Measurements from ENCODE around the gene WBP2. TPM values are rescaled to one million over a fixed set of nuclear protein-coding genes. Genes with fewer than 3 reads are reported as not detected.
A peak's percentile ranks its signal among the peaks of the same experiment; 100 is the strongest.

Gene WBP2
- total RNA-seq, 2 experiments from 2014 or later = 107 TPM

DNA sequence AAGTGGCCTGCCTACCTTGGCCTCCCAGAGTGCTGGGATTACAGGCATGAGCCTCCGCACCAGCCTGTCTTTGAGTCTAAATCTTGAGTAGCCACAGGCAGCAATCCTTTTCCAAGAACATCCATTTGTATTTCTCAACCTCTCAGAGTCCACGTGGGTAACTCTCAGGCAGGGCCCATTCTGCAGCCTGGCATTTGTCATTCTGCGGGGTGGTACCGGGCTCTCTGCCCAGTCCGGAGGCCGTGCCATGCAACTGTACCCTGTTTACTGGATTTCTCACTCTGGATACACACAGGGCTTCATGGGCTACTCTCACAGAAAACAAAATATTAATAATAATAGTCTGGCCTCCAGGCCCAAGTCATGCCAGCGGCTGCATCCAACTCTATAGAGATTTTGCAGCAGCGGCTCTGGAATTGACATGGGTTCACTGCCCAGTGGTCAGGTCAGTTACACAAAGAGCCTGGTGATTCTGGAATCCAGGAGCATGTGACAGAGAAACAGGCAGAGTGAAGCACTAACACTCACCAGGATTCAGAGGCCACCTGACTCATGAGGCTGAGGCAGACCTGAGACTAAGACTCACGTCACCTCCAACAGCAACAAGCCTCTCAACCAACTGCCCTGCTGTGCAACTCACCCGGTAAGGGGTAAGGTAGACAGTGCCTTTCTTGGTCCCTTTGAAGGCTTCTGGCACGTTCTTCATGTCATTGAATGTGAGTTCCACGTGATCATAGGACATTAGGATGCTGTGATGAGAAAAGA is 4.0 kb downstream of the WBP2 start:
- Mint-ChIP-seq H3K27ac (no peak overlapping the region), H3K4me1 (peaks cover 11% of the 10 kb centered on the region), H3K27me3 (no peaks in the 10 kb centered on the region), H3K4me3 (no peak overlapping the region), H3K9me3 (no peaks in the 10 kb centered on the region), H3K36me3 (peaks cover 6% of the 10 kb centered on the region)
- no peak for ATAC-seq (ENCODE audit: low read depth)
- POLR2A ChIA-PET = interaction anchor here (0.7 to 9.0 kb wide), 5 partner anchors 6 to 87 kb away, joined by 3 to 126 read pairs (median 7); partner anchors contain the start of gene UNC13D
- no peak for DNase-seq

DNA sequence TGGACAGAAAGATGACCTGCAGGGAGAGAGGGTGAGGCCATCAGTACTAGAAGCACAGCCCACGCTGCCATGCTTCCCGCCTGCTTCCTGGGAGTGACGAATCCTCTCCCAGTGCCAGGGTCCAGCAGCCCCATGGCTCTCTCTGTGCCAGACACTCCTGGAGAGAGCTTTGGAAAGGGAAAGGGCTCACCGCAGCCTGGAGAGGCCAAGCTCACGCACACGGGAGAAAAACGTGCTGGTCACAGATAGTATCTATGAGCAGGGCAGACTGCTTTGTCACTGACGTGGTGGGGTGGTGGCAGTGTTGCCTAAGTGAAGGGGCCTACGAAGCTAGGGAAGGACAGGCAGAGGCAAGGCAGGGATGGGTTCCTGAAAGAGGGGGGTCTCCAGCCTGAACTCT is 5.4 kb downstream of the WBP2 start:
- ATAC-seq (ENCODE audit: low read depth) (no peak), DNase-seq (no peak)
- Mint-ChIP-seq H3K9me3 (no peaks in the 10 kb centered on the region), H3K4me1 (peaks cover 15% of the 10 kb centered on the region), H3K4me3 (no peak overlapping the region), H3K27ac (no peak overlapping the region), H3K36me3 (peaks cover 6% of the 10 kb centered on the region), H3K27me3 (no peaks in the 10 kb centered on the region)
- POLR2A ChIA-PET = interaction anchor here (1.0 to 8.7 kb wide), 5 partner anchors 15 to 73 kb away, joined by 3 to 126 read pairs (median 4); a partner anchor contains a TSS

DNA sequence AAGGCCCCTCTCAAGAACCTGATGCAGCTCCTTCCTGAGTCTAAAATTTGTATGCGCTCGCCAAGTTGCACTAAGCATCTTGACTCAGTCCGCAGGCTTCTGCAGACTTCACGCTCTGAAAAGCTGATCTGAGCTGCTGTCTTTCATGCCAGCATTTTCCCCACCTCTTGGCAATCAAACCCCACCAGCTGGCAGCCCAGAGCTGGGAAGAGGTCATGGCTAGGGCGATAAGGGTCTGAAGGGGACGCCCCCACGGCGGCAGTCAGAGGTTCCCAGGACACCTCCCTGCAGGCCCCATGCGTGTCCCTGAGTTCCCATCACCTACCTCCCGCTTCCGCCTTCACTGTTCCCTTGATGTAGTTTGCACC is 5.9 kb downstream of the WBP2 start:
- peaks cover 14% of the 10 kb centered on the region for H3K4me1 Mint-ChIP-seq
- ATAC-seq (ENCODE audit: low read depth) (no peak), DNase-seq (no peak)
- POLR2A ChIA-PET = interaction anchor here (1.0 to 8.7 kb wide), 3 partner anchors 16 to 72 kb away, joined by 3 to 126 read pairs (median 4); a partner anchor contains a TSS
- H3K36me3 Mint-ChIP-seq = peaks cover 6% of the 10 kb centered on the region
- no peaks in the 10 kb centered on the region for H3K27me3 Mint-ChIP-seq
- no peak overlapping the region for H3K27ac Mint-ChIP-seq
- no peaks in the 10 kb centered on the region for H3K9me3 Mint-ChIP-seq
- H3K4me3 Mint-ChIP-seq = no peak overlapping the region

DNA sequence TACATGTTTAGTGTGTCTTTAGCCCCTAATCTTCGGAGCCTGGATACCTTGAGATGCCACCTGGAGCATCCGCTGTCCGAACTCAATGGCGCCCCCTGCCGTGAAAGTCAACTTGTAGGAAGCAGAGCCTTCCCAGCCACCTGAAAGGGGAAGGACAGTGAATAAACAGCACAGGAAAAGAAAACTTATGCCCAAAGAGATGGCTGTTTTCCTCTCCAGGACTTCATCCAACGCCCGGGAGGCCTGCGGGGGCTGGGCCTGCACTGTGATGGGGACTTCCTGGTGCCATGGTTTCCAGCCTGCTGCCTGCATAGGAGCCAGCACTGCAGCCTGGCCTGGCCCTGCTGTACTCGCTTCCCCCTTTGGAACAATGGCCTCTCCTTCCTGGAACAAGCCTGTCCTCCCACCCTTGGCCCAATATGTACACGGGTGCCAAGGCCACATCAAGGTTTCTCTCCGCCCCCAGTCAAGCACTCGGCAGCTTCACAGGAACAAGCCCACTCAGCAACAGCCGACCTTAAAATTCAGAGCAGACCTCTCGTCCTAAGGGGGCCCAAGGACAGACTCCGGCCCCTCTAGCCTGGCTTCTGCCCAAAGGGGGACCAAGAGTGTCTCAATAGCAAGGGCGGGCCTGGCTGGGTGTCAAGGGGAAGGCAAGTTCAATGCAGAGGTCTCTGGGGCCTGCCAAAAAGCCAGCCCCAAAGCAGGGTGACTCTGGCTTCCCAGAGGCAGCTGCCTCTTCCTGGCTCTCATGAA is 6.4 kb downstream of the WBP2 start:
- peaks cover 6% of the 10 kb centered on the region for H3K36me3 Mint-ChIP-seq
- peaks cover 11% of the 10 kb centered on the region for H3K4me1 Mint-ChIP-seq
- H3K4me3 Mint-ChIP-seq = no peak overlapping the region
- H3K27me3 Mint-ChIP-seq = no peaks in the 10 kb centered on the region
- ATAC-seq (ENCODE audit: low read depth) (no peak), DNase-seq (peak; percentile 85)
- POLR2A ChIA-PET = interaction anchor here (0.9 to 8.7 kb wide), 7 partner anchors 16 to 95 kb away, joined by 3 to 126 read pairs (median 4); a partner anchor contains a TSS
- H3K27ac Mint-ChIP-seq = peak overlapping the region; percentile 46
- H3K9me3 Mint-ChIP-seq = no peaks in the 10 kb centered on the region

DNA sequence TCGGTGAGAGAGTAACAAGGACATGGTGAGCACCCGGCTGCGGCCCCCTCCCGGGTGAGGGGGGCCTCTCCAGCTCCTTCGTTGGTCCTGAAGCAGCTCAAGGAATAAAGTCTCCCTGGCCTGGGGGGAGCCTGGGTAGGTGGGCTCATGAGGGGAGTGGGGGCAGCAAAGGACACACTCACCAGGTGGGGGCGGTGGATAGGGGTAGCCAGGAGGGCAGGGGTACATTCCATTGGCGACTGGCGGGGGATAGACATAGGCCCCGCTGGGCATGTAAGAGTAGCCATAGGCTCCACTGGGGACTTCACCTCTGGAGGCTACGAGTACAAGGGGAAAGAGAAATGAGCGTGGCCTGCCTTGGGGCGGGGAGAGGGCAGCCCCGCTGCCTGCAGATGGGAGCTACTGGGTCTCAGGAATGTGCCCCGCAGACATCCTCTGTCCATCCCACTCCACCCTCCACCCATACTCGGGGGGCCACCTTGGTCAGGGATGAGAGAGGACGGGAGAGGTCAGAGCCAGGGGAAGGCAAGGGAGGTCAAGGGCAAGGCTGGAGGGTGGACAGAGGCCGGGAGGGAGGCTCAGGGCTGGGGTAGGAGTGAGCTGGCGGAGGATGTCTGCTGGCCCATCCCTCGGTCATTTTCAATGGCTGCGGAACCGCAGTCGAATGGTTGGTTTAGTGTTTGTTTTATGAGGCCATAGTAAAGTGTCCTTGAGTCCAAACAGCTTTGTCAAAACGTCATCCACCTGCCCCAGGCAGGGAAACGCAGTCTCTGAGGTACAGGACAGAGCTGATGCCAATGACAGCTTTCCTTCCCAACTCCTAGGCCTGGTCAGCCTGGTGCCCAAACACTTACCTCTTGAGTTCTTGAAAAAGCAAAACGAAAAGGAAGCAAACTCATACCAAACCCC is 7.3 kb downstream of the WBP2 start:
- Mint-ChIP-seq H3K4me3 (no peak overlapping the region), H3K27me3 (no peaks in the 10 kb centered on the region), H3K9me3 (no peaks in the 10 kb centered on the region), H3K4me1 (peaks cover 11% of the 10 kb centered on the region), H3K36me3 (peaks cover 9% of the 10 kb centered on the region), H3K27ac (peak overlapping the region; percentile 46)
- no peak for DNase-seq
- ATAC-seq (ENCODE audit: low read depth) = no peak
- POLR2A ChIA-PET = interaction anchor here (0.9 to 8.7 kb wide), 5 partner anchors 15 to 94 kb away, joined by 3 to 126 read pairs (median 5); a partner anchor contains a TSS

DNA sequence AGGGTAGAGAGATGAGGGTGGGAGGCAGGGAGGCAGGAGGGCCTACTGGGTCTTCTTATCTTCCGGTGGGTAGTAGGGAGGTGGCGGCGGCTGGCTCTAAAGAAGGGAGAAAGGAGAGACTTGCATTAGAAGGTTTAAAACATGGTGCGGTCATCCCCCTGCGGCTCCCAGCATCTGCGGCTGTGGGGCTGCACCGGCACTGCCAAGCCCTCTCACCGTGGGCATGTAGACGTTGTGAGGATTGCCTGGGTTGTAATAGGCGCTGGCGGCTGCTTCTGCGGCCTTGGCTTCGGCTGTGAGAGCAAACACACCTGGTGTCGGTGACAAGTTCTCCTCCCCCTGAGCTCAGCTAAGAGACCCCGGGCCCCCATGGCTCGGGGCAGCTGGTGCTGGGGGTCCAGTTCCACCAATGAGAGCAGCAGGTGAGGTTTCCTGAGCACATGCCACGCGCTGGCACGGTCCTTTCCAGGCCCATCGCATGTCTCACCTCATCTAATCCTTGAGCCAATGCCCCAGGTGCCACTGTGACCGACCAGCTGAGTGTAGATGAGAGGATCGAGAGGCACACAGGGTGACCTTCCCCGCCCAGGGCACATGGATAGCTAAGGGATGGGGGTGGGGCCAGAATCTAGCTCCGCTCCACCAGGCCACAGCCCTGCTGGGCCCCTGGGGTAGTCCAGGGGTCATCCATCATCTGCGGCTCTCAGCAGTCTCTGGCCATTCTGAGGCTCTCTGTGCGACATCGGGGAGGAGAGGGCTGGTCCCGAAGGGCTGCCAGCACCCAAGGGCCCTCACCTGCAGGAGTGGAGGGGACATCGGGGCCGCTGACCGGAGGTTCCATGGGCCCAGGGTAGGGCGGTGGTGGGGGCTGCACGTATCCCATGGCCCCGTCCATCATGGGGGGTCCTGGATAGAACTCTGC is 8.2 kb downstream of the WBP2 start:
- no peak for ATAC-seq (ENCODE audit: low read depth)
- H3K4me3 Mint-ChIP-seq = no peak overlapping the region

DNA sequence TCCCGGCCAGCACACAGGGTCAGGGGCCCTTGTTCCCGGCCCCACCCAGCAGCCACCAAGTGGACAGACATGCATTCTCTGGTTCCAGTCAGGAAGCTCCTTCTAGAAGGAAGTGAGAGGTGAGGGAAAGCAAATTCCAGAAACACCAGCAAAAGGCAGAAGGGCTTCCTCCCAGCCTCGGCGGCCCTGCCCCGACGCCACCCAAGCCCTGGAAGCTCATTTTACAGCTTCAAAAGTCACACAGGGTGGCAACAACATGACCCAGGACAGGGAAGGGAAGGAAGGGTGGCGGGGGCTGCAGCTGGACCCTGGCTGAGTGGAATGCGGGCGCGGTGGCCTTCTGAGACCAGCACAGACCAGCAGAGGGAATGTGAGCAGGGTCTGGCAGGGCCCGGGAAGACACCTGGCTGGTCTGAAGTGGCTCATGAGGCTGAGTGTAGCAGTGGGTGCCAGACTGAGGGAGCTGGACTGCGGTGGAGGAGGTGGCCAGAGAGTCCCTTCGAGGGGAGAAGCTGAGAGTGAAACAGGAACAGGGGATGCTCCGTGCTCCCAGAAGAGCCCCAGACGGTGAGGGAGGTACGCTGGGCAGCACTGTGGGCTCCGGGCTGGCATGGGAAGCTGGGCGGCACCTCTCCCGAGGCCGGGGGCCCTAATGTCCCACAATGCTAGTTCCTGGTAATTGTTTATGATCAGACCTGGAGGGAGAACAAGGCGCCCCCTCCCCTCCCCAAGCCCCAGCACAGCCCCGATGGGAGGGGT is 9.0 kb downstream of the WBP2 start:
- Mint-ChIP-seq H3K4me3 (peak overlapping the region; percentile 51), H3K36me3 (peaks cover 11% of the 10 kb centered on the region), H3K27ac (peak overlapping the region; percentile 83)

More for the DNA sequence above, 8.2 kb downstream of the WBP2 start:
- DNase-seq = no peak
- peaks cover 11% of the 10 kb centered on the region for H3K36me3 Mint-ChIP-seq
- H3K27ac Mint-ChIP-seq = peak overlapping the region; percentile 25
- POLR2A ChIA-PET = interaction anchor here (1.5 to 8.7 kb wide), 4 partner anchors 9 to 93 kb away, joined by 5 to 126 read pairs (median 54); partner anchors contain the start of gene WBP2
- no peaks in the 10 kb centered on the region for H3K27me3 Mint-ChIP-seq
- no peaks in the 10 kb centered on the region for H3K9me3 Mint-ChIP-seq
- H3K4me1 Mint-ChIP-seq = peaks cover 13% of the 10 kb centered on the region

DNA sequence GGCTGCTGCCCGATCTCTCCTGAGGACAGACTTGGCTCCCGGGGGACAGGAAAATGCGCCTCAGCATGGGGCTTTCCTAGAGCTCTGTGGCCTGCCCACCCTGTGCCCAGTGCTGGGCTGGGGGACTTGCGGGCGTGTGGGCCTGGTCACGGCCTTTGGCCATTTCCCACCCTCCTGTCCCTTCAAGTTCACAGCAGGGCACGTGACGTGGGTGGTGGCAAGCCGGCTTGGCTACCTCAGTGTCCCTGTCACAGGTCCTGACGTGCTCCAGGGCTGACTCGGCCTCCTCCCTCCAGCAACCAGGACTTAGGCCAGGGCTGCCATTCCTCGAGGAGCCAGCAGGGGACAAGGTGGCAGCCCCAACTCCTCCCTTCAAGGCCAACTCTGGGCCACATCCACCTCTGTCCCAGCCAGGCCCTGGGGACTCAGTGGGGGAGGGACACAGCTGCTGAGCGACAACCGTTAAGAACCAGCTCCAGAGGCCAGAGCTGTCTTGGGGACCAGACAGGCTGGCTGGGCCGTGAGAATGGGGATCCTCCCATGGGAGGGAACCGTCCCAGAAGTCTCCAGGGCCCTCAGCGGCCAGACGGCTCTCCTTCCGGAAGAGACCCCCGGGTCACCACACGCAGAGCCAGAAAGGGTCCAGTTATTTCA is 9.9 kb downstream of the WBP2 start:
- H3K4me1 Mint-ChIP-seq = peaks cover 14% of the 10 kb centered on the region
- ATAC-seq (ENCODE audit: low read depth) = peak; percentile 36
- H3K9me3 Mint-ChIP-seq = no peaks in the 10 kb centered on the region
- peak; percentile 71 for DNase-seq
- POLR2A ChIA-PET = interaction anchor here (0.7 to 8.7 kb wide), 12 partner anchors 11 to 92 kb away, joined by 3 to 126 read pairs (median 14); partner anchors contain the start of genes MRPL38, TRIM47, TRIM65 and UNK
- peaks cover 11% of the 10 kb centered on the region for H3K36me3 Mint-ChIP-seq
- H3K27ac Mint-ChIP-seq = peak overlapping the region; percentile 75
- peak overlapping the region; percentile 44 for H3K4me3 Mint-ChIP-seq
- no peaks in the 10 kb centered on the region for H3K27me3 Mint-ChIP-seq

More for the DNA sequence above, 9.0 kb downstream of the WBP2 start:
- peaks cover 14% of the 10 kb centered on the region for H3K4me1 Mint-ChIP-seq
- H3K9me3 Mint-ChIP-seq = no peaks in the 10 kb centered on the region
- ATAC-seq (ENCODE audit: low read depth) (no peak), DNase-seq (no peak)
- H3K27me3 Mint-ChIP-seq = no peaks in the 10 kb centered on the region
- POLR2A ChIA-PET = interaction anchor here (2.8 to 8.7 kb wide), 6 partner anchors 10 to 69 kb away, joined by 9 to 126 read pairs (median 57); partner anchors contain the start of genes TRIM65 and WBP2

DNA sequence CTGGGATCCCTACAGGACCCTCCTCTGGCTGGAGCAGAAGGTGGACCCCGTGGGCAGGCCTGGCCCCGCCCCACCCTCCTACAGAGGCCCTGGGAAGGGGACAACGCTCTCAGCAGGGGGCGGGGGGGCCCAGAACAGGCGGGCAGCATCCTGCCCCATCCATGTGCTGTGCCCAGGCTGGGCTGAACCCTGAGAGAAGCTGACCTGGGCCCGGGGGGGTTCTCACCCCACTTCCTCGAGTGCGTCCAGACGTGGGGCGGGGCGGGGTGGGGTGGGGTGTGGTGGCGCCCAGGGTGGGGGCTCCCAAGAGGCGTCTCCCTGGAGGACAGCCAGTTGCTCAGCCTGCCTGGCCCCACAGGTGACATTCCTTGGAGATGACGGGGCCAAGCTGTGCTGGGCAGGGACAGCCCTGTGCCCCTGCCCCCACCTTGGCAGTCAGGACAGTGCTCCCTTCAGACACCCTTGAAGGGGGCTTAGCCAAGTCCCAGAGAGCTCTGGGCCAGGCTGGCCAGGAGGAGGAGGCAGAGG is 10.5 kb downstream of the WBP2 start:
- no peak for DNase-seq
- no peaks in the 10 kb centered on the region for H3K9me3 Mint-ChIP-seq

DNA sequence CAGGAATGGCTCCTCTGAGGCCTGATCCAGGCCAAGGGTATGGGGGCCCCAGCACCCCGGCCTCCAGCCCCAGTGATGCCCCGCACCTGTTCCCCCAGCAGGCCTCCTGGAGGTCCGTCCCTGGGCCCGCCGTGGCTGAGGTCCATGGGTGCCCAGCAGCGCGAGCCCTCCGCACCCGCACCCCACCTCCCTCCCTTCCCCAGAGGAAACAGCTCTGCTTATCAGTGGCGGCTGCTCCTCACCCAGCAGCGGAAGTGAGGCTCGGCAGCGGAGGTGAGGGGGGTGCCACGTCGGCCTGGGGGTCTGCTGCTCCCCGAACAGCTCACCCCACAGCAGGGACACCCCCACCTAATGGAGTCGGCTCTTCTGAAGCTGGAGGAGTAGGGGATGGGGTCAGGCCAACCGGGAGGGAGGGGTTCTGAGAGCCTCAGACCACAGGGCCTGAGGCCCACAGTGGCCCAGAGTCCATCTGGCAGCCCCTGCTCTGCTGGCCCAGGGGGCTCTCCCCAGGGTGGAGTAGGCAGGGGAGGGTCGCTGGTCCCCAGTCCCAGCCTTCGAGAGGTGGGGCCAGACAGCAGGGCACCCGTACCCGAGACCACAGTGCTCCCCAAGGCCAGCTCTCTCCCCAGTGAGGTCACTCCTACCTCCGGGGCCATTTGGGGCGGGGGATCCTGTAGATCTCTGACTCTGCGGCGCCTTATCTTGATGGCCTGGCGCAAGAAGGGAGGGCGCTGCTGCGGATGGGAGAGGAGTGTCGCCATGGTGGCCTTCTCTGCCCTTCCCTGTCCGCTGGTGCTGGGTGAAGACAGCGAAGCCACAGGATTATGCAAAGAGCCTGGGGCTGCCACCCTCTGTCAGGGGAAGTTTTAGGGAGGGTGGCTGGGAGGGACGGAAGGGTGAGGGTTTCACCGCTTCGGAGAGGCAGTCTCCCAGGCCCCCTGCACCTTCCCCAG is 11.3 kb downstream of the WBP2 start, which contains the start of gene UNC13D:
TSS of gene UNC13D (minus strand) at position 828 of the 953 bp plus-strand sequence. CDS start at position 761, 67 bp downstream.
- H3K27ac Mint-ChIP-seq = peak within 1 kb of the TSS; percentile 99
- no peaks in the 10 kb centered on the region for H3K9me3 Mint-ChIP-seq
- H3K36me3 Mint-ChIP-seq = peaks cover 11% of the 10 kb centered on the region
- H3K4me3 Mint-ChIP-seq = peak within 1 kb of the TSS; percentile 91
- DNase-seq = peak; percentile 78
- peak; percentile 75 for ATAC-seq (ENCODE audit: low read depth)
- H3K4me1 Mint-ChIP-seq = peaks cover 13% of the 10 kb centered on the region
- POLR2A ChIA-PET = interaction anchor here (0.6 to 8.7 kb wide), 20 partner anchors 10 to 426 kb away, joined by 3 to 126 read pairs (median 9); partner anchors contain the start of genes ACOX1, MRPL38, TEN1 and TRIM47
- H3K27me3 Mint-ChIP-seq = no peaks in the 10 kb centered on the region

More for the DNA sequence above, 10.5 kb downstream of the WBP2 start:
- Mint-ChIP-seq H3K36me3 (peaks cover 11% of the 10 kb centered on the region), H3K27ac (peak overlapping the region; percentile 99), H3K4me3 (peak overlapping the region; percentile 91), H3K27me3 (no peaks in the 10 kb centered on the region), H3K4me1 (peaks cover 12% of the 10 kb centered on the region)
- POLR2A ChIA-PET = interaction anchor here (0.7 to 8.7 kb wide), 15 partner anchors 10 to 425 kb away, joined by 3 to 126 read pairs (median 11); partner anchors contain the start of genes MRPL38, TRIM47, TRIM65 and UNK
- ATAC-seq (ENCODE audit: low read depth) = peak; percentile 17

All from activated naive CD8-positive, alpha-beta T cell treated with anti-CD3 and anti-CD28 coated beads, Interleukin-2, amount 10 ng/mL, durations not matched to agents 7 days and 5 days (primary cell).